Keratinocyte (primary cell): ENCODE results near the gene RRP9.

Source experiments
- EZH2 ChIP-seq: IDR thresholded peaks from one replicate; pipeline ENCODE4 v1.6.1; 2012; ENCODE audit warnings: inconsistent platforms, mild to moderate bottlenecking, low read length, moderate library complexity
- TF ChIP-seq, protein P1 (sequence below), 3 experiments: IDR thresholded peaks in 1 of 3; conservative IDR thresholded peaks in 1 of 3; optimal IDR thresholded peaks in 1 of 3; 2 replicates in 2 of 3; 3 replicates in 1 of 3; pipeline versions ENCODE3 to v1.5.1; 2011; ENCODE audit warnings: low read length in 3 of 3, mild to moderate bottlenecking in 3 of 3, moderate library complexity in 2 of 3, control low read depth in 1 of 3, inconsistent platforms in 1 of 3; ENCODE audit not compliant: insufficient read depth in 2 of 3; ENCODE audit errors: extremely low read depth in 1 of 3

DNA sequence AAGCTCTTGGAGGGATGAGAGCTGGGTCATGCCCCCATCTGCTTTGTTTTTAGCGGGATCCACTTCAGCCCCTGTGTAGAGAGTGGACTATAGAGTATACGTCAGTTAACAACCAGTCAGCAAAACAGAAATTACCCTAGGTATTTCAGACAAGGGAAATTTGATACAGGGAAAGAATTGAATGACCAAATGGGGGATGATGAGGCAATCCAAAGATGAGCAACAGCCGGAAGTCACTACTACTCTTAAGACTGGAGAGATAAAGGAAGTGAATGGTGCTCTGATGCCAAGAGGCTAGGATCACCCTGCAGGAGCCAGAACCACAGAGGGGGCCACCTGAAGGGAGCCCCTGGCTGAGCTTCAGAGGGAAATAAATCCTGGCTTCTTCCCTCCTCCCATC is 11.7 kb upstream of the RRP9 start:
- TF ChIP-seq, protein P1, sequence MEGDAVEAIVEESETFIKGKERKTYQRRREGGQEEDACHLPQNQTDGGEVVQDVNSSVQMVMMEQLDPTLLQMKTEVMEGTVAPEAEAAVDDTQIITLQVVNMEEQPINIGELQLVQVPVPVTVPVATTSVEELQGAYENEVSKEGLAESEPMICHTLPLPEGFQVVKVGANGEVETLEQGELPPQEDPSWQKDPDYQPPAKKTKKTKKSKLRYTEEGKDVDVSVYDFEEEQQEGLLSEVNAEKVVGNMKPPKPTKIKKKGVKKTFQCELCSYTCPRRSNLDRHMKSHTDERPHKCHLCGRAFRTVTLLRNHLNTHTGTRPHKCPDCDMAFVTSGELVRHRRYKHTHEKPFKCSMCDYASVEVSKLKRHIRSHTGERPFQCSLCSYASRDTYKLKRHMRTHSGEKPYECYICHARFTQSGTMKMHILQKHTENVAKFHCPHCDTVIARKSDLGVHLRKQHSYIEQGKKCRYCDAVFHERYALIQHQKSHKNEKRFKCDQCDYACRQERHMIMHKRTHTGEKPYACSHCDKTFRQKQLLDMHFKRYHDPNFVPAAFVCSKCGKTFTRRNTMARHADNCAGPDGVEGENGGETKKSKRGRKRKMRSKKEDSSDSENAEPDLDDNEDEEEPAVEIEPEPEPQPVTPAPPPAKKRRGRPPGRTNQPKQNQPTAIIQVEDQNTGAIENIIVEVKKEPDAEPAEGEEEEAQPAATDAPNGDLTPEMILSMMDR (optimal IDR thresholded peaks at IDR 0.05 in 1 of 3, IDR thresholded peaks at IDR 0.05 in 1 of 3, conservative IDR thresholded peaks at IDR 0.05 in 1 of 3; ENCODE audit: extremely low read depth in 1 of 3, insufficient read depth in 2 of 3, low read length in 3 of 3) = no peak
- no peak for TF ChIP-seq EZH2
